B cell (primary cell): ENCODE results near the gene SFT2D1.

ENCODE experiments used
- CTCF ChIP-seq: fragments of 200-600 bp; IDR thresholded peaks from one replicate; pipeline ENCODE4 v1.8.0; 2022; ENCODE audit warnings: antibody characterized with exemption, mild to moderate bottlenecking
- EZH2 ChIP-seq: IDR thresholded peaks from 2 replicates; pipeline ENCODE4 v1.6.1; 2012; ENCODE audit warnings: borderline replicate concordance, low read depth, mild to moderate bottlenecking, moderate library complexity, low read length; ENCODE audit not compliant: insufficient read depth, poor library complexity, severe bottlenecking

- TF ChIP-seq CTCF (no peak), EZH2 (no peak)
Observed at GRCh38 chr6:166331503-166332415, 10.6 kb downstream of the SFT2D1 start.
